Measurements from ENCODE around the gene ZNF366. TPM values are rescaled to one million over a fixed set of nuclear protein-coding genes. Genes with fewer than 3 reads are reported as not detected.

ZNF366 gene
- polyA plus RNA-seq, 1 donor (not counting 4 experiments of a cell fraction or from before 2014, with no cell fraction given) = not detected

DNA sequence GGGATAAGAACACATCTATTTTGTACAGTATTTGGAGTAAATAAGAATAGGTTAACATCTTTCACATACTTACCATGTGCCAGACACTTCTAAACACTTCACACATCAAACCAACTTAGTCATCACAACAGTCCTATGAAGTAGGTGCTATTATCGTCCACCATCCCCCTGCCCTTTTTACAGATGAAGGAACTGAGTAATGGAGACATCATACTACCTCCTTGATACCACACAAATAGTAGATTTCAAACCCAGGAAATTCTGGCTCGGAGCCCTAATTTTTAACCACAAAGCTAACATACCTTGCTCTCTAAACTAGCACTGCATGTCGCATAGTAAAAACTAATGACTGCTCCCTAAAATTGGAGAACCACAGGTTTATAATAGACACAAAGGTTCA is 4.2 kb upstream of the ZNF366 start:
- Histone ChIP-seq H3K27me3 (ENCODE audit: control insufficient read depth, extremely low read depth, insufficient read depth, low read length) (no peaks in the 10 kb centered on the region), H3K27ac (ENCODE audit: control insufficient read depth, insufficient read depth, low read length) (no peak overlapping the region), H3K79me2 (ENCODE audit: control insufficient read depth, insufficient read depth, low read length) (no peaks in the 10 kb centered on the region), H3K4me1 (ENCODE audit: control insufficient read depth, extremely low read depth, insufficient read depth, low read length) (peaks cover 21% of the 10 kb centered on the region), H4K20me1 (ENCODE audit: control insufficient read depth, extremely low read depth, insufficient read depth, low read length) (no peaks in the 10 kb centered on the region), H3K4me3 (ENCODE audit: control insufficient read depth in 2 of 3, extremely low read depth in 1 of 3, insufficient read depth in 2 of 3, low read depth in 1 of 3, low read length in 3 of 3) (no peak overlapping the region), H3K36me3 (ENCODE audit: control insufficient read depth in 2 of 2, extremely low read depth in 1 of 2, insufficient read depth in 2 of 2, low read length in 2 of 2) (no peaks in the 10 kb centered on the region), H2AFZ (ENCODE audit: control insufficient read depth, low read length) (no peak overlapping the region), H3K9ac (ENCODE audit: control insufficient read depth, extremely low read depth, insufficient read depth, low read length) (no peak overlapping the region), H3K9me1 (ENCODE audit: control insufficient read depth, extremely low read depth, insufficient read depth, low read length) (no peaks in the 10 kb centered on the region), H3K9me3 (ENCODE audit: control insufficient read depth, low read depth, low read length) (no peaks in the 10 kb centered on the region), H3K4me2 (ENCODE audit: control insufficient read depth, extremely low read depth, insufficient read depth, low read depth, low read length) (peak overlapping the region; percentile 39)
- dilution Hi-C loops (cut with MboI; ENCODE audit: extremely low pct_ligation_motif_present, low sequenced_read_pairs) = no loop called here
- TF ChIP-seq EZH2 (IDR thresholded peaks at IDR 0.05; ENCODE audit: low read length) (no peak), CTCF (optimal IDR thresholded peaks at IDR 0.05 in 1 of 3, IDR thresholded peaks at IDR 0.05 in 1 of 3, conservative IDR thresholded peaks at IDR 0.05 in 1 of 3; ENCODE audit: extremely low read depth in 1 of 3, insufficient read depth in 2 of 3, low read length in 3 of 3) (no peak)
- DNase-seq (ENCODE audit: low read depth, low spot score) = peak; percentile 66
- no peak for FAIRE-seq

GRCh38 chr5:72510610-72511181 is 3.5 kb upstream of the ZNF366 start:
- Histone ChIP-seq H3K9me3 (ENCODE audit: control insufficient read depth, low read depth, low read length) (no peaks in the 10 kb centered on the region), H3K9ac (ENCODE audit: control insufficient read depth, extremely low read depth, insufficient read depth, low read length) (no peak overlapping the region), H3K79me2 (ENCODE audit: control insufficient read depth, insufficient read depth, low read length) (no peaks in the 10 kb centered on the region), H3K4me2 (ENCODE audit: control insufficient read depth, extremely low read depth, insufficient read depth, low read depth, low read length) (peak overlapping the region; percentile 24), H3K4me3 (ENCODE audit: control insufficient read depth in 2 of 3, extremely low read depth in 1 of 3, insufficient read depth in 2 of 3, low read depth in 1 of 3, low read length in 3 of 3) (no peak overlapping the region), H3K9me1 (ENCODE audit: control insufficient read depth, extremely low read depth, insufficient read depth, low read length) (no peaks in the 10 kb centered on the region), H2AFZ (ENCODE audit: control insufficient read depth, low read length) (no peak overlapping the region), H4K20me1 (ENCODE audit: control insufficient read depth, extremely low read depth, insufficient read depth, low read length) (no peaks in the 10 kb centered on the region), H3K4me1 (ENCODE audit: control insufficient read depth, extremely low read depth, insufficient read depth, low read length) (peaks cover 21% of the 10 kb centered on the region), H3K36me3 (ENCODE audit: control insufficient read depth in 2 of 2, extremely low read depth in 1 of 2, insufficient read depth in 2 of 2, low read length in 2 of 2) (no peaks in the 10 kb centered on the region), H3K27ac (ENCODE audit: control insufficient read depth, insufficient read depth, low read length) (peak overlapping the region; percentile 49), H3K27me3 (ENCODE audit: control insufficient read depth, extremely low read depth, insufficient read depth, low read length) (no peaks in the 10 kb centered on the region)
- FAIRE-seq (peak; percentile 71), DNase-seq (ENCODE audit: low read depth, low spot score) (no peak)
- TF ChIP-seq EZH2 (IDR thresholded peaks at IDR 0.05; ENCODE audit: low read length) = no peak
- dilution Hi-C loops (cut with MboI; ENCODE audit: extremely low pct_ligation_motif_present, low sequenced_read_pairs) = no loop called here

GRCh38 chr5:72509401-72509800 is 2.2 kb upstream of the ZNF366 start:
- H3K9me3 ChIP-seq (ENCODE audit: control insufficient read depth, low read depth, low read length) = no peaks in the 10 kb centered on the region
- FAIRE-seq = no peak
- no peaks in the 10 kb centered on the region for H4K20me1 ChIP-seq (ENCODE audit: control insufficient read depth, extremely low read depth, insufficient read depth, low read length)
- dilution Hi-C loops (cut with MboI; ENCODE audit: extremely low pct_ligation_motif_present, low sequenced_read_pairs) = no loop called here
- H3K4me1 ChIP-seq (ENCODE audit: control insufficient read depth, extremely low read depth, insufficient read depth, low read length) = peaks cover 21% of the 10 kb centered on the region
- H3K27me3 ChIP-seq (ENCODE audit: control insufficient read depth, extremely low read depth, insufficient read depth, low read length) = no peaks in the 10 kb centered on the region
- H3K27ac ChIP-seq (ENCODE audit: control insufficient read depth, insufficient read depth, low read length) = no peak overlapping the region
- H3K4me2 ChIP-seq (ENCODE audit: control insufficient read depth, extremely low read depth, insufficient read depth, low read depth, low read length) = no peak overlapping the region
- H3K36me3 ChIP-seq (ENCODE audit: control insufficient read depth in 2 of 2, extremely low read depth in 1 of 2, insufficient read depth in 2 of 2, low read length in 2 of 2) = no peaks in the 10 kb centered on the region
- H3K9ac ChIP-seq (ENCODE audit: control insufficient read depth, extremely low read depth, insufficient read depth, low read length) = no peak overlapping the region
- no peaks in the 10 kb centered on the region for H3K9me1 ChIP-seq (ENCODE audit: control insufficient read depth, extremely low read depth, insufficient read depth, low read length)
- no peak overlapping the region for H3K4me3 ChIP-seq (ENCODE audit: control insufficient read depth in 2 of 3, extremely low read depth in 1 of 3, insufficient read depth in 2 of 3, low read depth in 1 of 3, low read length in 3 of 3)
- H3K79me2 ChIP-seq (ENCODE audit: control insufficient read depth, insufficient read depth, low read length) = no peaks in the 10 kb centered on the region
- no peak overlapping the region for H2AFZ ChIP-seq (ENCODE audit: control insufficient read depth, low read length)
- no peak for DNase-seq (ENCODE audit: low read depth, low spot score)
- TF ChIP-seq CTCF (optimal IDR thresholded peaks at IDR 0.05 in 1 of 3, IDR thresholded peaks at IDR 0.05 in 1 of 3, conservative IDR thresholded peaks at IDR 0.05 in 1 of 3; ENCODE audit: extremely low read depth in 1 of 3, insufficient read depth in 2 of 3, low read length in 3 of 3) (no peak), EZH2 (IDR thresholded peaks at IDR 0.05; ENCODE audit: low read length) (no peak)

All from keratinocyte (primary cell).